ENCODE results near the gene ZNF304. TPM values are rescaled to one million over a fixed set of nuclear protein-coding genes. Genes with fewer than 3 reads are reported as not detected.

The ZNF304 gene
- total RNA-seq, 1 experiment from 2014 or later = 6.2 TPM

DNA sequence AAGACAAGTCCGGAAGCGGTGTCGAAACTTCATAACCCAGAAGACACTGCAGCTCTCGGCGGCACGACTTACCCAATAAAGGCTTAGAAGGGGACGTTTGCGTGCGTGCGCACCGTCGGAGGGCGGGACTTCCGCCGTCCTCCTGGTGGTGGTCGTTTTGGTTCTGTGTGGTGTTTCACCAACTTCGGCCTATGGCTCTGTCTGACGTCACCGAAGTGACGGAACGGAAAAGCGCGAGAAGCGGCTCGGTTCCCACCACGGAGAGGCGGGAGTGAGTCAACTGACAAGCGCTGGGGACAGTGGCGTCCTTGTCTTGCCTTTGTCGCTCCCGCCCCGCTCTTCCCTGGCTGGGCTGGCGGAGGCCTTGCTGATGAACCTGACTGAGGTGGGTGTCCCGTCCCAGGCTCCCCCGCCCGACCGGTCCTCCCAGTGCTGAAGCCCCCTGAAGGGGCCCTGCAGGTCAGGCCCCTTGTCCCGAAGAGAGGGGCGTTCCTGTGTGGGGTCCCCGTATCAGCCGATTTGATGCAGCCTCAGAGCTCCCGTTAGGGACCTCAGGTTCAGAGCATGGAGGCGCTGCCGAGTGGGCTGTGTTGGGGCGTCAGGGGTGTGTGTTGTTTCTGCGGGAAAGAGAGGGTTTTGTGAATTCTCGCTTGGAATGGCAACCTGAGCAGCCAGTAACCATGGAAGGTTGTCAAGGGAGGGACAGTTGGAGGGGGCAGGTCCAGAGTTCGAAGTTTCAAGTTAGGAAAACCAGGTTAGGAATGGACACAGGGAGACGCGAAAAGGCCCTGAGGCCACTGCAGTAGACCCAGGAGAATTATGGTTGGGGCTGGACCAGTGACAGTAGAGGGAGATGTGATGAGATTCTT lies 38.9 kb downstream of the ZNF304 start, which contains the start of gene ZNF548:
TSS of gene ZNF548 (plus strand) at position 125 of the 869 bp plus-strand sequence. CDS start at position 371, 246 bp downstream.
- TF ChIP-seq, protein P1, sequence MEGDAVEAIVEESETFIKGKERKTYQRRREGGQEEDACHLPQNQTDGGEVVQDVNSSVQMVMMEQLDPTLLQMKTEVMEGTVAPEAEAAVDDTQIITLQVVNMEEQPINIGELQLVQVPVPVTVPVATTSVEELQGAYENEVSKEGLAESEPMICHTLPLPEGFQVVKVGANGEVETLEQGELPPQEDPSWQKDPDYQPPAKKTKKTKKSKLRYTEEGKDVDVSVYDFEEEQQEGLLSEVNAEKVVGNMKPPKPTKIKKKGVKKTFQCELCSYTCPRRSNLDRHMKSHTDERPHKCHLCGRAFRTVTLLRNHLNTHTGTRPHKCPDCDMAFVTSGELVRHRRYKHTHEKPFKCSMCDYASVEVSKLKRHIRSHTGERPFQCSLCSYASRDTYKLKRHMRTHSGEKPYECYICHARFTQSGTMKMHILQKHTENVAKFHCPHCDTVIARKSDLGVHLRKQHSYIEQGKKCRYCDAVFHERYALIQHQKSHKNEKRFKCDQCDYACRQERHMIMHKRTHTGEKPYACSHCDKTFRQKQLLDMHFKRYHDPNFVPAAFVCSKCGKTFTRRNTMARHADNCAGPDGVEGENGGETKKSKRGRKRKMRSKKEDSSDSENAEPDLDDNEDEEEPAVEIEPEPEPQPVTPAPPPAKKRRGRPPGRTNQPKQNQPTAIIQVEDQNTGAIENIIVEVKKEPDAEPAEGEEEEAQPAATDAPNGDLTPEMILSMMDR (IDR thresholded peaks at IDR 0.05; ENCODE audit: unreplicated experiment) = no peak
- peaks cover 19% of the 10 kb centered on the region for H3K9me3 Mint-ChIP-seq (ENCODE audit: low read depth, unreplicated experiment)
- no peaks in the 10 kb centered on the region for H3K27me3 Mint-ChIP-seq (ENCODE audit: unreplicated experiment)
- CTCF ChIA-PET = interaction anchor here (0.6 to 1.1 kb wide), 4 partner anchors 27 to 429 kb away, joined by 3 to 5 read pairs (median 4); partner anchors contain the start of genes TRAPPC2B and ZNF547
- BruUV-seq (replicated peaks) = TSS peak; percentile 58
- peaks cover 10% of the 10 kb centered on the region for H3K4me1 Mint-ChIP-seq (ENCODE audit: low read depth, unreplicated experiment)
- intact Hi-C loops (cut with micrococcal nuclease; ENCODE audit: unreplicated experiment) = loop anchor here (1.0 to 10.0 kb wide), 3 partner anchors 21 to 195 kb away; partner anchors contain the start of genes TRAPPC2B, ZNF17, ZNF264 and ZNF547
- peaks cover 28% of the 10 kb centered on the region for H3K36me3 Mint-ChIP-seq (ENCODE audit: insufficient read depth, unreplicated experiment)
- H3K4me3 Mint-ChIP-seq (ENCODE audit: low read depth, unreplicated experiment) = peak within 1 kb of the TSS; percentile 75
- H3K27ac Mint-ChIP-seq (ENCODE audit: unreplicated experiment) = peak within 1 kb of the TSS; percentile 90
- peak; percentile 96 for DNase-seq

DNA sequence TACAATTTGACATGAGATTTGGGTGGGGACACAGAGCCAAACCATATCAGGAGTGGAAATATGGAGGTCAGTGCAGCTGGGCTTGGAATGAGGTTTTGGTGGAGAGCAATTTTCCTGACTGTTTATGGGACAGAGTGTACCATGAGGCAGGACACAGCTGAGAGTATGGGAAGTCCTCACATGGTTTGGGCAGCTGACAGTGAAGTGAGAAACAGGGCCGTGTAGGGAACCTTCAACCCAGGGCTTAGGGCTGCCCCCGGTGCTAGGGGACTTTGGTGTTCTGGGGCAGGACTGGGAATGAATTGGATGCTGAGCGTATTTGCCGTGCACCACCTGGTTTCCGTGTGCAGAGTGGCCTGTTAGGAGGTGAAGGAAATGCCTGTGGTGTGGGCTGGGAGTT lies 44.6 kb downstream of the ZNF304 start:
- no peak for DNase-seq
- no peak overlapping the region for H3K27ac Mint-ChIP-seq (ENCODE audit: unreplicated experiment)
- no peaks in the 10 kb centered on the region for H3K27me3 Mint-ChIP-seq (ENCODE audit: unreplicated experiment)
- CTCF ChIA-PET = no interaction called here
- H3K4me3 Mint-ChIP-seq (ENCODE audit: low read depth, unreplicated experiment) = no peak overlapping the region
- peaks cover 5% of the 10 kb centered on the region for H3K4me1 Mint-ChIP-seq (ENCODE audit: low read depth, unreplicated experiment)
- no TSS peak for BruUV-seq (replicated peaks)
- peaks cover 22% of the 10 kb centered on the region for H3K36me3 Mint-ChIP-seq (ENCODE audit: insufficient read depth, unreplicated experiment)
- intact Hi-C loops (cut with micrococcal nuclease; ENCODE audit: unreplicated experiment) = no loop called here
- peaks cover 36% of the 10 kb centered on the region for H3K9me3 Mint-ChIP-seq (ENCODE audit: low read depth, unreplicated experiment)
- TF ChIP-seq, protein P1 (IDR thresholded peaks at IDR 0.05; ENCODE audit: unreplicated experiment) = no peak

DNA sequence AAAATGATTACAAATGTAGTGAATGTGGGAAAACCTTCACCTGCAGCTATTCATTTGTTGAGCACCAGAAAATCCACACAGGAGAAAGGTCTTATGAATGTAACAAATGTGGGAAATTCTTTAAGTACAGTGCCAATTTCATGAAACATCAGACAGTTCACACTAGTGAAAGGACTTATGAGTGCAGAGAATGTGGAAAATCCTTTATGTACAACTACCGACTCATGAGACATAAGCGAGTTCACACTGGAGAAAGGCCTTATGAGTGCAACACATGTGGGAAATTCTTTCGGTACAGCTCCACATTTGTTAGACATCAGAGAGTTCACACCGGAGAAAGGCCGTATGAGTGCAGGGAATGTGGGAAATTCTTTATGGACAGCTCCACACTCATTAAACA lies 47.8 kb downstream of the ZNF304 start:
- H3K4me1 Mint-ChIP-seq (ENCODE audit: low read depth, unreplicated experiment) = no peaks in the 10 kb centered on the region
- DNase-seq = no peak
- CTCF ChIA-PET = no interaction called here
- no peaks in the 10 kb centered on the region for H3K27me3 Mint-ChIP-seq (ENCODE audit: unreplicated experiment)
- peaks cover 48% of the 10 kb centered on the region for H3K9me3 Mint-ChIP-seq (ENCODE audit: low read depth, unreplicated experiment)
- TF ChIP-seq, protein P1 (IDR thresholded peaks at IDR 0.05; ENCODE audit: unreplicated experiment) = no peak
- intact Hi-C loops (cut with micrococcal nuclease; ENCODE audit: unreplicated experiment) = no loop called here
- no TSS peak for BruUV-seq (replicated peaks)
- H3K27ac Mint-ChIP-seq (ENCODE audit: unreplicated experiment) = no peak overlapping the region
- H3K4me3 Mint-ChIP-seq (ENCODE audit: low read depth, unreplicated experiment) = no peak overlapping the region
- H3K36me3 Mint-ChIP-seq (ENCODE audit: insufficient read depth, unreplicated experiment) = peaks cover 20% of the 10 kb centered on the region

DNA sequence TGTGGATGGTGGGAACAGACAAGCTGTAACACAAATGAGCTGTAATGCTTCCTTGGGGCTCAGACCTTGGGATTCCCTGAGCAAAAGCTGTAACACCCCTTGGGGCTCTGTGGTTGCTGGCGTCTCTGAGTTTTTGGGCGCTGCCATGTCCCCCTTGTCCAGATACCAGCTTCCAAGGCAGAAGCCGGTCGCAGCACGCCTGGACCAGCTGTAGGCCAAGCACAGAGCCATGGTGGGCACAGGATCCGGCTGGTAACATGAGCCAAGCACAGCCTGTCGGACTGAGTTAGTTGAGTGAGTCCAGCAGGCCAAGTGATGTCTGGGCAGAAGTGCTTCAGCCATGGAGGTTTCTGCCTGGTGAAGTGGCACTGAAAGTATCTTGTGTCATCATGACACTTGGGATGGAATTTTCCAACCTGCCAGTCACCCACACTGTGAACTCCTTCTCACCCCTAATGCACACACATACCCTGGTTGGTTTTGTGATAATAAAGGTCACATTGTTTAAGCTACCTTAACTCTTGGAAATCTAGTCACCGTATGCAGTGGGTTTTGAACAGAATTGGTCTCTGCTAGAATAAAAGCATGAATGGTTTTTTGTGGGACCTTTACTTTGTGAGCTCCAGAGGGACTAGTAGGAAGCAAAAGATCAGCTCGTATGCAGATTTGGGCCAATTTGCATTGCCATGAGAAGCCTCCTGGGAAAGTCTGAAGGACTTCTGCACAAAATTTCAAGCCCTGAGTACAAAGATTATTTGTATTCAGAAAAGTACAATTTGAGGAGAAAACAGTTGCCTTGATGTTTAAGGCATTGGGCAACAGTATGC lies 52.9 kb downstream of the ZNF304 start:
- Mint-ChIP-seq H3K4me1 (ENCODE audit: low read depth, unreplicated experiment) (no peaks in the 10 kb centered on the region), H3K4me3 (ENCODE audit: low read depth, unreplicated experiment) (no peak overlapping the region), H3K36me3 (ENCODE audit: insufficient read depth, unreplicated experiment) (no peaks in the 10 kb centered on the region), H3K9me3 (ENCODE audit: low read depth, unreplicated experiment) (peaks cover 20% of the 10 kb centered on the region), H3K27me3 (ENCODE audit: unreplicated experiment) (no peaks in the 10 kb centered on the region), H3K27ac (ENCODE audit: unreplicated experiment) (no peak overlapping the region)
- no peak for DNase-seq
- intact Hi-C loops (cut with micrococcal nuclease; ENCODE audit: unreplicated experiment) = no loop called here
- BruUV-seq (replicated peaks) = no TSS peak
- CTCF ChIA-PET = no interaction called here
- TF ChIP-seq, protein P1 (IDR thresholded peaks at IDR 0.05; ENCODE audit: unreplicated experiment) = no peak

Data from Calu3 (cell line).